HG03108 (cell line): ENCODE results near the gene TIPRL.
"Not testable (repeated sequence)": the region's sequence is repeated elsewhere in the genome, so short reads cannot be mapped to it uniquely, and the experiment has no call there.

Source experiments
- ATAC-seq: cut with Tn5 transposase; IDR thresholded peaks from one replicate; pipeline ENCODE4 v1.9.1; 2021; ENCODE audit warnings: moderate library complexity; ENCODE audit not compliant: unreplicated experiment

Gene TIPRL

DNA sequence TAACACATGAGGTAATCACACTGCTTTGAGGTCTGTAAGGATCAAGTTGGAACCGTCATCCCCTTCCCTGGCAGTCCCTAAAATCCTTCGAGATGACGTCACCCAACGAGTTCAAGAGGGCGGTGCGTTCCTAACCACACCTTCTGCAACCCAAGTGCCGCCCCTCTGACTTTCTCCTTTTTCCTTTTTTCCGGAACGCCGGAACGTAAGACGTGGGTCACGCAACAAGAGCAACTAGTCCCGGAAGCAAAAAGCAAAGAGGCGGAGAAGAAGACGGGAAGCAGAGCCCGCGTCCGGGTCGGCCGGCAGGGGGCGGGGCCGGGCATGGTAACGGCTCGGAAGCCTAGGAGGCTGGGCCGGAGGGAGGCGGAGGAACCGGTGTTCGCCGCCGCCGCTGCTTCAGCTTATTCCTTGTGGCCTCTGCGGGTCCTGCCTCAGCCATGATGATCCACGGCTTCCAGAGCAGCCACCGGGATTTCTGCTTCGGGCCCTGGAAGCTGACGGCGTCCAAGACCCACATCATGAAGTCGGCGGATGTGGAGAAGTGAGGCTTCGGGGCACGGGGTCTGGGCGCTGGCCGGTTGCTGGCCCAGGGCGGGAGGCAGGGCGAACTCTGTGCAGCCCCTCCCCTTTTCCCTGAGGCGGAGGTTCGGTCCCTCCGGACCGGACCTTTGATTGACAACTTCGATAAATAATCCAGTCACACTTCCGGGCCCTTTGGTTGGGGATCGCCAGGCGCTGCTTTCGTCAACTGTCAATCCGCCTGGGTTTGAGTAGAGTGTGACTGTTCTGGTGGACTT lies at the start of gene TIPRL:
Gene TIPRL, plus strand, starts transcription at position 325 of the 800 bp plus-strand sequence. Its CDS starts 116 bp downstream, at position 441.
- peak; percentile 87 for ATAC-seq

GRCh38 chr1:168129933-168130332 lies 48.8 kb upstream of the TIPRL start:
- ATAC-seq, result no peak

- ATAC-seq, result no peak
Measured at GRCh38 chr1:168134132-168134531, 44.6 kb upstream of the TIPRL start.

DNA sequence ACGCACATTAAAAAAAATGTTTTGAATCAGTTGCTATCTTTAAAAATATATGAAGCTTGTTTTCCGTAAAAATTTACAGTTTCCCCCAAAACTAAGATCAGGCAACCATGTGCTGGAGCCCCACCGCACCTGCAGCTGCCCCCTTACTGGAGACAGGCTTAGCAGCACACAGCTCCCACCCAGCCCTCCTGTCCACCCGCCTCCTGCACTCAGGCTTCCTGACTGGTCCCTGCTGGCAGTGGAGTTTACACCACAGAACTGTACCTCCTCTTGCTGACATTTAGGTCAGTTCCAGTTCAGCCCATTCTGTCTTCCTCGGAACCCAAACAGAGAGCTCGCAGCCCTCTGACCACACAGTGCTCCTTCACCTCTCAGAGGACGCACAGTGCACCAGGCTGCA lies 44.1 kb upstream of the TIPRL start:
- no peak for ATAC-seq

- ATAC-seq, result no peak
Measured at GRCh38 chr1:168135116-168135920, 43.4 kb upstream of the TIPRL start.

DNA sequence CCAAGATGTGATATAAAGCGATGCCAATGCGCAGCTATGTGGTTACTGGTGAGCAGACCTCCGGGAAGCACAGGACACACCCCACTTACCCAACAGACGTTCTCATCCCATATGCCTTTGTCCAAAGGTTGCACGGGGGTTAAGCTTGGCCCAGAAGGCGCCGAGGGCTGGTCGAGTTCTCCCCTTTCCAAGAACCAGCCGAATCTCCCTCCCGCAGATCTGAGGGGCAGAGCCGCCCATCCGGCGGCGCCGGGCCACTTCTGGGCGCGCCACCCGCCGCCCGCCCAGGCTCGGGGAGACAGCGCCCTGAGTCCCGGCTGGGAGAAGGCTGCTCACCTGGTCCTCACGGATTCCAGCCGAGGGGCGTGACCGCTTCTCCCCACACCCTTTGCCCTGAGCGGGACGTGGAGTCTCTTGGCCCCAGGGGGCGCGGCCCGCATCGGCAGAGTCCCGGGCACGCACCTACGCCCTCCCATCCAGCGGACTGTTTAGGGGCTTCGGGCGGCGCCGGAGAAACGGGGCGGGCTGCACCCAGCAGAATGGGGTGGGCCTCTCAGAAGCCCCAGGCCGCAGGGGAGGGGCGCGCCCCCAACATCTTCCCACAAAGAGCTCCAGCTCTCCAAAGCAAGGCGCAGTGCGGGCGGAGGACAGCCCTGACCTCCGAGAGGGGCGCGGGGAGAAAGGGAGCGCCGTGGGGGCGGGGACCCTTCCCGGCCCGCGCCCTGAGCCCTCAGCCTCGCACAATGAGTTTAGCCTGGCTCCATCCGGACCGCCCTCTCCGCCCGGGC lies 42.6 kb upstream of the TIPRL start:
- ATAC-seq, result no peak

DNA sequence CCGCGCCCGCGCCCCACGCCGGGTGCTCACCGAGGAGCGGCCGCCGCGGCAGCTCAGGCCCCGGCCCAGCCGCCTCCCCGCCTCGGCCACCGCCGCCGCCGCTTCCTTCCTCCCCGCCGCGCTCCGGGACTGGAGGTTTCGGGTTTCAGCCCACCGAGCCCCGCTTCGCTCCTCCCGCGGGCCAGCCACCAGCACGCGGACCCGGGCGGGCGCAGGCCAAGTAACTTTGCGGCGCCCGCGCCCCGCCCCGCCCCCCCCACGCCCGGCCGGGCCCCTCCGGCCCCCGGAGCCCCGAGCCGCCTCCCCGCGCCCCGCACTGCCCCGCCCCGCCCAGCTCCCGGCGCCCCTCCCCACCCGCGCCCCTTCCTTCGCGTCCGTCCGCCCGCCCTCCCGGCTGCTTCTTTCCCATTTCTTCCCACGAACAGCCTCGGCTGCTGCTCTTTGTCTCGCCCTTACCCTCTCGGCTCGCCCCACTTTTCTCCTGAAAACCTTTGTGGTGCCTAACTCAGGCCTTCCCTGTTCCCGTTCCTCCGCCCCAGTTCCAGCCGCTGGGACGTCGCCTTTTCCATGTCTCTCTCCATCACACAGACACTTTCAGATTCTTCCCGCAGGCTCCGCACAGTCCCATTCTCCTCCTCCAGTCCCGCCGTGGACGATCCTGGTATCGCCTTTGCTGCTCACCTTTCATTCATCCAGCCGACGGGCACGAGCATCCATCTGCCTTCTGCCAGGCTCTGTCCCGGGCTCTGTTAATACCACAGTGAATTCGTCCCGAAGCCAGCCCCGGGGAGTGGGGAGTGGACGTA lies 41.9 kb upstream of the TIPRL start, which contains the start of gene GPR161:
Gene GPR161, minus strand, starts transcription at position 222 of the 806 bp plus-strand sequence. CDS start 32,080 bp downstream, outside the sequence.
- no peak for ATAC-seq

DNA sequence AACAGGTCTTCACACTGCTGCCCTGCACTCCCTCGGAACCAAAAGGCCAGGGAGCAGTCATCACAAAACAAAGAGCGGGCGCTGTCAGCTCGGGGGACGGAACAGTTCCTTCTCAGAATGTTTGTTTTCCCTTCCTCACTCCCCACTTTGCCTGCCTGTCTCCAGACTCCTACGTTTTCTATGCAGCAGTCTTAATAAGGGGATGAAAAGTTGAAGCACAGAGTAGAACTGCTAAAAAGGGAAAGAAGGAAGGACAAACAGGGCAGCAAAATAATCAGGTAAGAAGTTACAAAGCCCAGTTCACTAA lies 41.3 kb upstream of the TIPRL start:
- ATAC-seq, result no peak

DNA sequence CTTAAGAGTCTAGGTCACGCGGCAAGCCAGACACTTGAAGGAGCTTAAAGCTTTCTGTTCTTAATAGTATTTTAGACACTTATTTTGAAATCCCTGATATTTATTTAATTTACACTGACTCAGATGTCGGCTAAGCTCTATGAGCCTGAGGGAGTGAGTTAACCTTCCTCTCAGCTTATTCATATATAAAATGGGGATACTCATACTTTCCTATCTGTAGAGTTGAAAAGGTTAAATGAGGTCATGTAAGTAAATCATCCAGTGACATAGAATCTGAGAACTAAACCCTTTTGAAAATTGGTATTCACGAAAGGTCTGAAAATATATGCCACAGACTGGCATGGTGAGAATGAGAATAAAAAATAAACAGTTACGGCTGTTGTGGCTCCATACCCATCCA lies 40.6 kb upstream of the TIPRL start:
- ATAC-seq, result no peak

- ATAC-seq, result no peak
Measured at GRCh38 chr1:168139070-168139469, 39.7 kb upstream of the TIPRL start.

- ATAC-seq, result no peak
Measured at GRCh38 chr1:168141871-168142385, 36.8 kb upstream of the TIPRL start.

GRCh38 chr1:168145184-168146159 lies 33.3 kb upstream of the TIPRL start:
- ATAC-seq, result peak; percentile 89

GRCh38 chr1:168146160-168146539 lies 32.6 kb upstream of the TIPRL start:
- no peak for ATAC-seq

DNA sequence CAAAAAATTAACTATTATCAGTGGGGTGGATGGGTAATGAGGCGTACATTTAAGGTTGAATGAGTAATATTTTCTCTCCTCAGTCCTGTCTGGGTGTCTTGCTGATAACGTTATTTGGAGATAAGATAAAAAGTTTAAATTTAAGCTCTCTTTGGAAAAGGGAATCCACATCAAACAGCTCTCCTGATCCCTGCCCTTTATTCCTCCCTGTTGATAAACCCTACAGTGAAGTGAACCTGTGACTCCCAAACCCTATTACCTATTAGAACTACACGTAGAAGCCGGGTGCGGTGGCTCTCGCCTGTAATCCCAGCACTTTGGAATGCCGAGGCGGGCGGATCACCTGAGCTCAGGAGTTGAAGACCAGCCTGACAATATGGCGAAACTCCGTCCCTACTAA lies 32.1 kb upstream of the TIPRL start:
- no peak for ATAC-seq

- peak; percentile 69 for ATAC-seq
Measured at GRCh38 chr1:168148916-168149315, 29.8 kb upstream of the TIPRL start.

GRCh38 chr1:168150283-168150682 lies 28.5 kb upstream of the TIPRL start:
- ATAC-seq, result no peak

GRCh38 chr1:168151935-168152334 lies 26.8 kb upstream of the TIPRL start:
- no peak for ATAC-seq

DNA sequence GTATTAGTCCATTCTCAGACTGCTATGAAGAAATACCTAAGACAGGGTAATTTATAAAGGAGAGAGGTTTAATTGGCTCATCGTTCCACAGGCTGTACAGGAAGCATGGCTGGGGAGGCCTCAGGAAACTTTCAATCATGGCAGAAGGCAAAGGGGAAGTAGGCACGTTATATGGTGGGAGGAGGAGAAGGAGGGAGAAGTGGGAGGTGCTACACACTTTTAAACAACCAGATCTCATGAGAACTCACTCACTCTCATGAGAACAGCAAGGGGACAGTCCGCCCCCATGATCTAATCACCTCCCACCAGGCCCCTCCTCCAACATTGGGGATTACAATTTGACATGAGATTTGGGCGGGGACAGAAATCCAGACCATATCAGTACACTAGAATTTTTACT lies 24.1 kb upstream of the TIPRL start:
- ATAC-seq, result not testable (repeated sequence)

DNA sequence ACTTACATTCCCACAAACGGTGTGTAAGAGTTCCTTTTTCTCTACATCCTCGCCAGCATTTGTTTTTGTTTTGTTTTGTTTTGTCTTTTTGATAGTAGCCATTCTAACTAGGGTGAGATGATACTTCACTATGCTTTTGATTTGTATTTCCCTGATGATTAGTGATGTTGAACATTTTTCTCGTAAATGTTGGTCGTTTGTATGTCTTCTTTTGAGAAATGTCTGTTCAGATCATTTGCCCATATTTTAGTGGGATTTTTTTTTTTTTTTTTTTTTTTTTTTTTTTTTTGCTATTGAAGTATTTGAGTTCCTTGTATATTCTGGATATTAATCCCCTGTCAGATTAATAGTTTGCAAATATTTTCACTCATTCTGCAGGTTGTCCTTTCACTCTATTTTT lies 22.9 kb upstream of the TIPRL start:
- no peak for ATAC-seq
